ENCODE results near the gene DPEP1.
A peak's percentile ranks its signal among the peaks of the same experiment; 100 is the strongest.
"Not testable (repeated sequence)": the region's sequence is repeated elsewhere in the genome, so short reads cannot be mapped to it uniquely, and the experiment has no call there.

DPEP1 gene

GRCh38 chr16:89613231-89613953 lies at the start of gene DPEP1:
Gene DPEP1 (plus strand): TSS chr16:89613642. CDS start chr16:89630411, 16,769 bp downstream.
- DNase-seq = no peak

DNA sequence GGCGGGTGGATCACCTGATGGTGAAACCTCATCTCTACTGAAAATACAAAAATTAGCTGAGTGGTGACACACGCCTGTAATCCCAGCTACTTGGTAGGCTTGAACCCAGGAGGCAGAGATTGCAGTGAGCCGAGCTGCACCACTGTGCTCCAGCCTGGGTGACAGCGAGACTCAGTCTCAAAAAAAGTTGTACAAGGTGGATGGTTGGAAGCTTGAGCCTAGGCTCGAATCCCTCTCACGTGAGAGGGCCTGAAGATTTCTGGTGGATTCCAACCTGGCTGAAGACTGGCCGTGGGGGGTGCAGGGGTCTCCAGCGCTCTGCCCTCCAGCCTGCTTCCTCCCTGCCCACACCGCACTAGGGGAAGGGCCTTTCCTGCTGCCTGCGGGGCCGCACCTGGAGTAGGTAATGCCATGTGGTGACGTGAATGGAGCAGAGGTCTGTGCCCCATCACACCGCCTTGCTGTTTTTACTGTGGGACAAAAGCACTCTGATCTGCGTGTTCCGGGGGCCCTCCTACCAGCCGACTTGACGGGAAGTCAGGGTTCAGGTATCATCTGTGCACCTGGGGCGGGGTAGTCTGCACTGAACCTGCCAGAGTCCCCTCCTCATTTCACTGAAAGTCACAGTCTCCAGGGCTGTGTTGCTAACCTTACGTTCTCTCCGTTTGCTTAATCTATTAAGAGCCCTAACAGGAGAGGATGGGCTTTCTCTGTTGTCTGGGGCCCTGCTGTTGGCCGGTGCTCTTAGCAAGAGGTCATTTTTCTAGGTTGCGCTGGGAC lies 48.8 kb upstream of the DPEP1 start:
- no peak for DNase-seq

DNA sequence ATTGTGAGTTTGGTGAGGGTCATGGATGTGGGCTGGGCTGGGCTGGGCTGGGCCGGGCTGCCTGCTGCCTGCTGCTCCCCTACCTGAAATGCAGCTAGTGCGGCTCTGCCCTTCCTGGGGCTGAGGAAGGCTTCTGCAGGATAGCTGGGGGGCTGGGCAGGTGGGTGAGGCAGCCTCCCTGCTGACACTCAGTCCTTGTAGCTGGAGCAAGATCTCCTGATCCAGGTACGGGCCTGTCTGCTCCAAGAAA lies 48.3 kb upstream of the DPEP1 start:
- no peak for DNase-seq

DNA sequence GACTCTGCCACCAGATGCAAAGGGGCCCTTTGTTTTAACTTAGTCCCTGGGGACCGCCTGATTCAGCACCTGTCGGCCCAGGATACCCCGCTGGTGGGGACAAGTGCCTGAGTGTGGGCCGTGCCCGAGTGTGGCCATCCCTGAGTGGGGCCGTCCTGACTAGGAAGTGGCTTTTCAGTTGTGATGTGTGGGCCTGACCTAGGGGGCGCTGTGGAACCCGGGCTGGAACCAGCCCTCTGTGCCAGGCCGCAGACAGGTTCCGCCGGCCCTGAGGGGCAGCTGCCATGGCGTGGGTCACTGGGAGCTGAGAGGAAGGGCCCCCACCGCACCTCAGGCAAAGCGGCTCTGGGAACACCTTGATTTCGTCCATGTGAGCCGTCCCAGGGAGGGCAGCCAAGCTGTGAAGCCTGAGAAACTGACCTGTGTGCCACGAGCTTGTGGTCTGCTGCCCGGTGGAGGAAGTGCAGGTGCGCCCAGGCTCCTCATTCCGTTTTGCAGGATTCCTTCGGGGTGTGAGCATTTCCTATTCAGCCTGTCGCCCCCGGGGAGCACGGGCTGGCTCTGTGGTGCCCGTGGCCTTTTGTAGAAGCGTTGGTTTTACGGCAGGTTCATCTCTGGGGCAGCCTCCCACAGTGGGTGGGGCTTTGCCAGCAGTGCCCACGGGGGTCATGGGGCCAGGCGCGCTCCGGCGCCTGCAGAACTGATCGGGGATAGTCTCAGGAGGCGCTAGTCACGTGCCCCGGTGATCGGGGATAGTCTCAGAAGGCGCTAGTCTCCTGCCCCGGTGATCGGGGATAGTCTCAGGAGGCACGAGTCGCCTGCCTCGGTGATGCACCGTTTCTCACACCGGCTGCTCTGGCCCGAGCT lies 47.7 kb upstream of the DPEP1 start:
- DNase-seq = peak; percentile 30

- DNase-seq = no peak
These were observed 45.5 kb upstream of the DPEP1 start for GRCh38 chr16:89567656-89568594.

DNA sequence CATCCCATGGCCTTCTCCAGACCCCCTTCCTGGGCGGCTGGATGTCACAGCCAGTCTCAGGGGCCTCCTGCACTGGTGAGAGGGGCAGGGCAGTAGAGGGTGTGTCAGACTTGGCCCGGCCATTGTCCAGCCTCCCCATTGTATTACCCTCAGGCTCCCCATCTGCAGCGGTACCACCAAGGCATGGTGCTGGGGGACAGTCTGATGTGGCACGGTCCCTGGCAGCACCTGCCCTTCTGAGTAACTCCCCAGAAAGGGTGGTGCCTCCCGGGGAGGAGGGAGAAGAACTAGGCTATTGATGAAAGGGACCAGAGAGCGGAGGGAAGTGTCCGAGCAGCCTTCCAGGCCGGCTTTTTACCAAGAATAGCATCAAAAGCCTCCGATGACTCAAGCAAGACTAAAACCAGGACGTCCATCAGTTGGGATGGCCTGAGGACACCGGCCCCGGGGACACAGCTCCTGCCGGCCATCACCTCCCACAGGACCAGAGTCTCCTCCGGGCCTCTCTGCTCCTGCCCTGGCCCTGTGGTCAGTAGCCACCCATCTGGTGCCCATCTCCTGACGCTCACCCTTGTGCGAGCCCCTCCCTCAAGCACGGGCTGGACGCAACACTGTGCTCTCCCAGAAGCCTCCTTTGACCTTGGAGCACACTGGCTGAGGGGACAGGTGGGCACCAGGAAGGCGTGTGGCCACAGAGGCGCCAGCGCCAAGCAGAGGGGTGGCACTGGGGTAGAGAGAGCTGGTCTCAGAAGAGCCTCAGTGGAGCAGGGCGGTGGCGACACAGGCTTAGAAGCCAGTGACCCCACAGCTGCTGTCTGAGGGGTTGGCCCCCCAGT lies 43.7 kb upstream of the DPEP1 start:
- no peak for DNase-seq

GRCh38 chr16:89570342-89570923 lies 43.0 kb upstream of the DPEP1 start:
- no peak for DNase-seq

- DNase-seq = not testable (repeated sequence)
These were observed 42.4 kb upstream of the DPEP1 start for GRCh38 chr16:89570983-89571598.

- no peak for DNase-seq
These were observed 41.8 kb upstream of the DPEP1 start for GRCh38 chr16:89571636-89572035.

DNA sequence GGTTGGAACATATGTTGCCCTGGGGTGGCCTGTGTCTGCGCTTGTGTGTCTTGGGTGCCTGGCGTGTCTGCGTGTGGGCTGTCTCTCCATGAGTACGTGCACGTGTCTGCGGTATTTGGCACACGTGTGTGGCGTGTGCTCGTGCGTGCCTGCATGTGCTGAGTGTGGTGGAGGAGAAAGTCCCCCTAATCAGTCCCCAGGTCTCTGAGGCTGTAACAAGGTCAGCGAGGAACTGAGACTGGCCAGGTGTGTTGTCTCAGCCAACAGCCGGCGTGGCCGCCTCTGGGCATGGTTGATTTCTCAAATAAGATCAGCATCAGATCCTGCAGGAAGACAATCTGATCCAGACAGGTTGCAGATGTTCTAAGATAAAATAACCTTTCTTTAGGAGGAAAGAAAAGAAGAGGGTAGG lies 41.4 kb upstream of the DPEP1 start:
- DNase-seq = no peak

DNA sequence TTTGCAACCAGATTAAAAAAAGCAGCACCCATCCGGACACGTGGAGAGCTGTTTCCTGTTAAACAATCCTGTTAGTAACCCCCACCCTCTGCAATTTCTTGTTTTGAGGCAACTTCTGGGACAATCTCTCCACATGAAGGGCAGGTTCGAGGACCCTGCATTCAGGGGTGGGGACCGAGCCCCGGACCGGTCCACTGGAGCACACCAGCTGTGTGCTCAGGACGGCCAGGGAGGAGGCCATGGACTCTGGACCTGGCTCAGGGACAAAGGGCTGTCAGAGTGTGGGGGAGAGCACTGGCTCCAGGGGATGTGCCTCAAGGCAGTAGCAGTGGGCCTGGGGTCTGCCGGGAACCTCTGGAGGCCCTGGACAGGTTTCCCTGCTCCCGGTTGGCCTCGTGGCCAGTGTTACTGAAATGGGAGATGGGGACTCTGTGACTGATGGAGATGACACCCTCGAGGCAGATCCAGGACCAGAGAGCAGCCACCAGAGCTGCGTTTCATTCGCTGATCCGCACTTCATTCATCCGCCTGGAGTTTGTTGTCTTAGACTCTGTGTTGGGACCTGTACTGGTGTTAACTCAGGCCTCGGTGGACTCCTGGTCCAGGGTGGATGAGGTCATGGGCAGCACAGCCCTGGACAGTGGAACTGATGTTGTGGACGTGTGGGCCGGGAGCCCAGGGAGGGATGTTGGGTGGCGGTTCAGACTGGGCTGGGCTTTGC lies 40.8 kb upstream of the DPEP1 start:
- DNase-seq = no peak

GRCh38 chr16:89573826-89574680 lies 39.4 kb upstream of the DPEP1 start:
- DNase-seq = no peak

DNA sequence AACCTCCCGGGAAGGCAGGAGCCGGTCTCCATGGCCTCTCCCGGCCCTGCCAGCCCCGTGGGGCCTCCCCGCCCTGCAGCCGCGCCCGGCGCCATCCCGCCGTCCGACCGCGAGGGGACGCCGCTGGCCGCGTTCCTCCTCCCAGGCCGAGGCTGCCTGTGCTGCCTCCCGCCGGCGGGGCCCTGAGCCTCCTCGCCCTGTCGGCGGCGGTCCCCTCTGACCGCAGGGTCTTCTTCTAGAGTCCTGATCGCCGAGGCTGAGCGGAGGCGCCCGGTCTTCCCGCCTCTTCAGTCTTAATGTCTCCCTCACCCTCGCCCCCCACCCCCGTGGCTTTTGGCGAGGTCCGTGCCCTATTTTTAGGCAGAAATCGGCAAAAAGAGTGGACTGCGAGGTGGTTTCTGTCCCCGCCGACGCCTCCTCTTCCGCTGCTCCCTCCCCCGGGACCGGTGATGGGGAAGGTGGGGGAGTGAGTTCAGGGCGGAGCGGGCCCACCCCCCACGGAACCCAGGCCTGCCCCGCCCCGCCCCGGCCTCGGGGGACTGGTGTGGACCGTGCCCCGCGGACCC lies 38.7 kb upstream of the DPEP1 start:
- DNase-seq = no peak

GRCh38 chr16:89575247-89576152 lies 37.9 kb upstream of the DPEP1 start, which contains the start of gene CPNE7:
Gene CPNE7 (plus strand): TSS chr16:89575758. CDS start chr16:89575898, 140 bp downstream.
- no peak for DNase-seq

DNA sequence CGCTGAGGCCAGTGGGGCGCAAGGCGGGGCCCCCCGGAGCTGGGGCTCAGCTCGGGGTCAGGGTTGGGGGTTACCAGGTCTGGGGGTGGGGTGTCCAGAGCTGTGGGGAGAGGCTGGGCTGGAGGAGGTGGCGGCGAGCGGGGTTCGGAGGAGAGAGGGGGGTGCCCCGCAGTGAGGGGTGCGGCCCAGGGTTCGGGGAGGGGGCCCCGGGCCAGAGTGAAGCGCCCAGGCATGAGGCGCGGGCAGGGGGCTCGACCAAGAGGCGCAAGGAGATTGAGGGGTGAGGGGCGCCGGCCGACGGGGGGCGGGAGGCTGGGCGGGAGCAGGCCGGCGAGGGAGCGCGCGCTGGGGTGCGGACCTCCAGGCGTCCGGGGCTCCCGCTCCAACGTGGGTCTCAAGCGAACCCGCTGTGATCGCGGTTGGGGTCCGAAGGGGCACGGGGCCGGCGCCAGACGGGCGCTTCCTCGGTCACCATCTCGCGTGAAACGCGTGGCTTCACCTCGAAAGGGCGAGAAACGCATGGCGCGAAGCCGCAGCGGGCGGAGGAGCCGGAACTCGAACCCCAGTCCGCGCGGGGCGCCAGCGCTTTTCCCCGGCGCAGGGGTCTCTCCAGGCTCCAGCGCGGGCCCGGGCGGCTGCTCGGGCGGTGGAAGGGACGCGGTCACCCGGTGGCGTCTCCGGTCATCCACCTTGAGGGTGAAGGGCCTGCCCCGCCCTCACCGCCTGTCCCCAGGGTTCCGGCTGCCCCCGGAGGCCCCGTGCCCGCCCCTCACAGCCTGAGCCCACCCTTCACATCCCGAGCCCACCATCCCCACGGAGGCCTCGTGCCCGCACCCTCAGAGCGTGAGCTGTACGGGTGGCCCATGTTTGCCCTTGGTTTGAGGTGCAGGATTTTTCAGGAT lies 37.0 kb upstream of the DPEP1 start:
- no peak for DNase-seq

DNA sequence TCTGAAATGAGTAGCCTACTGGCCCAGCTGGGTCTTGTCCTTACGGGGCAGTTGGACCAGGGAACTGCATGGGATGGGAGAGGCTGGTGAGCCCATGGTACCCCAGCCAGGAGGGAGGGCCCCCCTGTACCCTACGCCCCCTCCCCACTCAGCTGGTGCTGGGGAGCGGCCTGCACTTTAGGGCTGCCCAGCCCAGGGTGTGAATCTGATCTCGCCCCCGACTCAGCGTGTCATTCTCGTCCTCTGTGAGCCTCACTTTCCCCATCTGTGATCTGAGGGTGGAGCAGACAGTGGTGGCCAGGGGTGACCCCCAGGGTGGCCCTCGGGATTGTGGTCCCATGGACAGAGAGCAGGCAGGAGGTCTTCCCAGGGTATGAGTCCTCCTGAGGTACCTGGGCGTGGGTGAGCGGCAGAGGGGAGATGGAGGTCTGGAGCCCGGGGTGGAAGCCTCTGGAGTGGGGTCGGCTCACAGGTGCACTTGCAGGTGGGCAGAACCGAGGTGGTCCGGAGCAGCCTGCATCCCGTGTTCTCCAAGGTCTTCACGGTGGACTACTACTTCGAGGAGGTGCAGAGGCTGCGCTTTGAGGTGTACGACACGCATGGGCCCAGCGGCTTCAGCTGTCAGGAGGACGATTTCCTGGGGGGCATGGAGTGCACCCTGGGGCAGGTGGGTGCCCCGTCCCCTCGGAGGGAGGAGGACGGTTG lies 36.2 kb upstream of the DPEP1 start:
- no peak for DNase-seq

Data from SHP77 treated with DMSO at 0.1 percent for 48 hours (cell line).